GM23248 (cell line): ENCODE measurements around the gene PDZD7. TPM values are rescaled to one million over a fixed set of nuclear protein-coding genes. Genes with fewer than 3 reads are reported as not detected.

Source experiments
- DNase-seq: peaks from one replicate; pipeline ENCODE4 v3.0.0-alpha.2; 2015
- H2AFZ ChIP-seq: fragments of 200-600 bp; sonication (generic); 2 replicates; pipeline ENCODE4 v1.6.1; 2016; ENCODE audit warnings: antibody characterized with exemption
- H3F3A ChIP-seq: fragments of 200-600 bp; sonication (generic); 2 replicates; pipeline ENCODE4 v1.6.1; 2016; ENCODE audit warnings: mild to moderate bottlenecking, antibody characterized with exemption, mixed run types; ENCODE audit not compliant: insufficient read depth
- H3K27ac ChIP-seq: fragments of 200-600 bp; sonication (generic); 2 replicates; pipeline ENCODE4 v1.5.1; 2016; ENCODE audit warnings: mild to moderate bottlenecking
- H3K27me3 ChIP-seq: fragments of 200-600 bp; sonication (generic); replicated peaks from 2 replicates; pipeline ENCODE4 v1.6.1; 2016; ENCODE audit warnings: mild to moderate bottlenecking; ENCODE audit not compliant: insufficient read depth
- H3K36me3 ChIP-seq: fragments of 200-600 bp; sonication (generic); 2 replicates; pipeline ENCODE4 v1.6.1; 2016; ENCODE audit warnings: low read depth, mild to moderate bottlenecking
- H3K4me1 ChIP-seq: fragments of 200-600 bp; sonication (generic); 2 replicates; pipeline ENCODE4 v1.6.1; 2016; ENCODE audit warnings: mild to moderate bottlenecking; ENCODE audit not compliant: insufficient read depth
- H3K4me2 ChIP-seq: fragments of 200-600 bp; sonication (generic); one replicate; pipeline ENCODE4 v1.6.1; 2016; ENCODE audit warnings: mild to moderate bottlenecking; ENCODE audit not compliant: unreplicated experiment
- H3K4me3 ChIP-seq: fragments of 200-600 bp; sonication (generic); 2 replicates; pipeline ENCODE4 v1.5.1; 2016; ENCODE audit warnings: mild to moderate bottlenecking
- H3K79me2 ChIP-seq: fragments of 200-600 bp; sonication (generic); 2 replicates; pipeline ENCODE4 v1.6.1; 2016; ENCODE audit warnings: mild to moderate bottlenecking; ENCODE audit not compliant: insufficient read depth
- H3K9ac ChIP-seq: fragments of 200-600 bp; sonication (generic); 2 replicates; pipeline ENCODE4 v1.6.1; 2016; ENCODE audit warnings: mild to moderate bottlenecking
- H3K9me2 ChIP-seq: fragments of 200-600 bp; sonication (generic); 2 replicates; pipeline ENCODE4 v1.6.1; 2016; ENCODE audit warnings: mixed run types, mild to moderate bottlenecking, moderate library complexity; ENCODE audit not compliant: insufficient read depth
- H3K9me3 ChIP-seq: fragments of 200-600 bp; sonication (generic); one replicate; pipeline ENCODE4 v1.6.1; 2017; ENCODE audit warnings: low read depth
- H4K20me1 ChIP-seq: fragments of 200-600 bp; sonication (generic); 2 replicates; pipeline ENCODE4 v1.6.0; 2016; ENCODE audit not compliant: insufficient read depth
- EZH2 ChIP-seq: fragments of 200-600 bp; sonication (generic); IDR thresholded peaks from 2 replicates; pipeline ENCODE4 v1.6.1; 2018; ENCODE audit warnings: antibody characterized with exemption, mild to moderate bottlenecking; ENCODE audit not compliant: insufficient read depth, poor library complexity, severe bottlenecking
- EZH2phosphoT487 ChIP-seq: fragments of 200-600 bp; sonication (generic); IDR thresholded peaks from 2 replicates; pipeline ENCODE4 v1.6.1; 2018; ENCODE audit warnings: antibody characterized with exemption, moderate library complexity, mild to moderate bottlenecking, low read depth; ENCODE audit not compliant: insufficient read depth
- WGBS, 2 experiments: methylation state at CpG; one replicate each; pipeline ENCODE4 v1.1.6; 2015 to 2017; ENCODE audit warnings: low lambda C conversion rate in 2 of 2, low coverage in 1 of 2; ENCODE audit errors: missing lambda C conversion rate in 2 of 2; 5-methylcytosine and 5-hydroxymethylcytosine counted together
- in situ Hi-C: fragments of 300-500 bp; cut with MboI; formaldehyde crosslinking; loops from 2 replicates; pipeline ENCODE4 v1.15.0; 2020
- polyA plus RNA-seq: library from polyadenylated mRNA; unstranded; fragments of >200 nt; fragmentation: Nextera tagmentation; extraction: Ambion mirVana; gene quantifications from 2 replicates; pipeline ENCODE4 v1.2.1, GENCODE V29; 2016
- total RNA-seq: library from RNA; depleted of rRNA; stranded (reverse); fragments of >200 nt; shearing (Covaris generic); gene quantifications from 2 replicates; pipeline ENCODE4 v1.2.3, GENCODE V29; 2014; rRNA removed

Gene PDZD7
- total RNA-seq (0.54 TPM in 1 of 2 replicates, not detected in the other), polyA plus RNA-seq (1.1 and 1.8 TPM in 2 replicates)

GRCh38 chr10:101031128-101031795, at the start of gene PDZD7, which contains the start of gene SFXN3:
PDZD7 (minus strand) TSS chr10:101031129; CDS start chr10:101030219, 910 bp downstream.
SFXN3 (plus strand) TSS chr10:101031234; CDS start chr10:101034695, 3,461 bp downstream.
- in situ Hi-C loops, result no loop called here
- peak within 1 kb of the TSS; percentile 97 for H3K9ac ChIP-seq
- TF ChIP-seq EZH2 (no peak), EZH2phosphoT487 (no peak)
- H3K9me2 ChIP-seq, result no peaks in the 10 kb centered on the region
- 1% methylated on average over 38 of the region's 38 CpGs for whole genome bisulfite sequencing, 2 experiments
- peaks cover 34% of the 10 kb centered on the region for H3K79me2 ChIP-seq
- peaks cover 12% of the 10 kb centered on the region for H3K4me1 ChIP-seq
- DNase-seq, result peak; percentile 94
- H3F3A ChIP-seq, result peaks cover 10% of the 10 kb centered on the region; the same call in 1 of the 2 replicates
- no peaks in the 10 kb centered on the region for H4K20me1 ChIP-seq
- no peaks in the 10 kb centered on the region for H3K9me3 ChIP-seq
- peaks cover 16% of the 10 kb centered on the region for H3K36me3 ChIP-seq
- no peaks in the 10 kb centered on the region for H3K27me3 ChIP-seq
- H3K27ac ChIP-seq, result peak within 1 kb of the TSS; percentile 99
- H3K4me2 ChIP-seq, result peak within 1 kb of the TSS; percentile 96
- peak within 1 kb of the TSS; percentile 82 for H3K4me3 ChIP-seq
- peak within 1 kb of the TSS; percentile 84 for H2AFZ ChIP-seq

GRCh38 chr10:101079874-101080273, 48.9 kb upstream of the PDZD7 start:
- Histone ChIP-seq H4K20me1 (no peaks in the 10 kb centered on the region), H3K9ac (no peak overlapping the region), H3F3A (no peaks in the 10 kb centered on the region), H3K36me3 (no peaks in the 10 kb centered on the region), H3K4me2 (no peak overlapping the region), H3K9me2 (no peaks in the 10 kb centered on the region), H3K4me1 (no peaks in the 10 kb centered on the region), H3K79me2 (no peaks in the 10 kb centered on the region), H3K27ac (no peak overlapping the region), H2AFZ (no peak overlapping the region), H3K4me3 (no peak overlapping the region), H3K9me3 (no peaks in the 10 kb centered on the region), H3K27me3 (peaks cover 35% of the 10 kb centered on the region)
- DNase-seq, result no peak
- TF ChIP-seq EZH2 (no peak), EZH2phosphoT487 (no peak)
- 52 to 58% methylated on average over 1 of the region's 1 CpG for WGBS, 2 experiments
- in situ Hi-C loops, result no loop called here

DNA sequence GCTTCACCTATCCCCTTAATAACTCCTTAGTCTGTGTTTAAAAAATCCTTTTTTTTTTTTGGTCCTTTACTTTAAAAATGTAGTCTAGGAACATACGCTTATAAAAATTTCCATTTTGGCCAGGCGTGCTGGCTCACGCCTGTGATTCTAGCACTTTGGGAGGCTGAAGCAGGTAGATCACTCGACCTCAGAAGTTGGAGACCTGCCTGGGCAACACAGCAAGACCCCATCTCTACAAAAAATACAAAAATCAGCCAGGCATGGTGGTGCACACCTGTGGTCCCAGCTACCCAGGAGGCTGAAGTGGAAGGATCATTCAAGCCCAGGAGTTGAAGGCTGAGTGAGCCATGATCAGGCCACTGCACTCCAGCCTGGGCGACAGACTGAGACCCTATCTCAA, 45.7 kb upstream of the PDZD7 start:
- Histone ChIP-seq H2AFZ (no peak overlapping the region), H3K79me2 (no peaks in the 10 kb centered on the region), H3K27me3 (peaks cover 43% of the 10 kb centered on the region), H3K9ac (no peak overlapping the region), H3K4me3 (no peak overlapping the region), H4K20me1 (no peaks in the 10 kb centered on the region), H3K4me1 (no peaks in the 10 kb centered on the region), H3K4me2 (no peak overlapping the region), H3K9me2 (no peaks in the 10 kb centered on the region), H3K27ac (no peak overlapping the region), H3K9me3 (no peaks in the 10 kb centered on the region), H3F3A (peaks cover under 1% of the 10 kb centered on the region; the same call in 1 of the 2 replicates), H3K36me3 (no peaks in the 10 kb centered on the region)
- TF ChIP-seq EZH2phosphoT487, result no peak
- no peak for TF ChIP-seq EZH2
- DNase-seq, result no peak
- in situ Hi-C loops, result no loop called here
- 60 to 75% methylated on average over 5 of the region's 5 CpGs for WGBS, 2 experiments

DNA sequence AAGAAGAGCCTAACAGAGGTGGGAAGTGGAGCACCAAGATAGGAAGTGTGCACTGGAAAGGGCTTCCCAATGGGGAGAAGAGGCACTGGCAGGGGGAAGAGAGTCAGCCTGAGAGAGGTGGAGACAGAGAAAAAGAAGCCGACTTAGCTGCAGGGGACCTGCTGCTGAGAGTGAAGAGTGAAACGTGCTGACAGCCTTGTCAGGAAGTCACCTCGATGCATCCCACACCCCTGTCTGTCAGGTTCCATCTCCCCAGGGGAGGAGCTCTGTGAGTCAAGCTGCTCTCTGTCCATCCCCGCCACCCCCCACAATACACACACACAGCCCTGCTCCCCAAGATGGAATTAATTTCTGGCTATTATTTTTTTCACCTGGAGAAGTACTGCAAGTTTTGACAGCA, 44.8 kb upstream of the PDZD7 start:
- WGBS, 2 experiments, result 4 to 7% methylated on average over 4 of the region's 4 CpGs
- Histone ChIP-seq H2AFZ (no peak overlapping the region), H3K4me2 (no peak overlapping the region), H3F3A (peaks cover 4% of the 10 kb centered on the region; the same call in 1 of the 2 replicates), H3K9me3 (no peaks in the 10 kb centered on the region), H3K9me2 (no peaks in the 10 kb centered on the region), H4K20me1 (no peaks in the 10 kb centered on the region), H3K9ac (no peak overlapping the region), H3K4me3 (no peak overlapping the region), H3K27me3 (peaks cover 38% of the 10 kb centered on the region), H3K79me2 (no peaks in the 10 kb centered on the region), H3K27ac (no peak overlapping the region), H3K36me3 (no peaks in the 10 kb centered on the region), H3K4me1 (no peaks in the 10 kb centered on the region; the same call in 1 of the 2 replicates)
- DNase-seq, result no peak
- TF ChIP-seq EZH2phosphoT487 (no peak), EZH2 (no peak)
- in situ Hi-C loops, result no loop called here
